Activated CD4-positive, alpha-beta memory T cell treated with anti-CD3 and anti-CD28 coated beads for 36 hours (primary cell): Measurements from ENCODE around the gene INSIG1. TPM values are rescaled to one million over a fixed set of nuclear protein-coding genes. Genes with fewer than 3 reads are reported as not detected.

Experiments
- CTCF ChIA-PET: fragments of 350-600 bp; sonication (Branson Sonifier 250); formaldehyde crosslinking; loops from one replicate; lab custom pipeline; 2021; ENCODE audit warnings: antibody characterized with exemption, inconsistent platforms; lab: Charles Lee
- POLR2A ChIA-PET: fragments of 350-600 bp; sonication (Branson Sonifier 250); formaldehyde crosslinking; loops from one replicate; lab custom pipeline; 2021; ENCODE audit warnings: antibody characterized with exemption; lab: Charles Lee
- DNase-seq: peaks from one replicate; pipeline ENCODE4 v3.0.0-alpha.2; 2020
- H3K27ac Mint-ChIP-seq: one replicate; pipeline ENCODE4 v1.8.0; 2021; ENCODE audit warnings: mixed read lengths
- H3K27me3 Mint-ChIP-seq: one replicate; pipeline ENCODE4 v1.8.0; 2021; ENCODE audit warnings: mixed read lengths
- H3K36me3 Mint-ChIP-seq: one replicate; pipeline ENCODE4 v1.8.0; 2021; ENCODE audit warnings: mixed read lengths
- H3K4me1 Mint-ChIP-seq: one replicate; pipeline ENCODE4 v1.8.0; 2021; ENCODE audit warnings: low read depth, mixed read lengths
- H3K4me3 Mint-ChIP-seq: one replicate; pipeline ENCODE4 v1.8.0; 2021; ENCODE audit warnings: mild to moderate bottlenecking, mixed read lengths
- H3K9me3 Mint-ChIP-seq: one replicate; pipeline ENCODE4 v1.8.0; 2021; ENCODE audit warnings: mixed read lengths
- intact Hi-C: fragments of 100-400 bp; cut with micrococcal nuclease; formaldehyde crosslinking; loops from one replicate; pipeline ENCODE4 v1.15.1; 2023
- total RNA-seq, 2 experiments: library from RNA; stranded (reverse); gene quantifications; one replicate each; pipeline ENCODE4 v1.2.3, GENCODE V29; 2021

INSIG1 gene
- total RNA-seq, 2 experiments from 2014 or later = 94.9 to 96.9 TPM

DNA sequence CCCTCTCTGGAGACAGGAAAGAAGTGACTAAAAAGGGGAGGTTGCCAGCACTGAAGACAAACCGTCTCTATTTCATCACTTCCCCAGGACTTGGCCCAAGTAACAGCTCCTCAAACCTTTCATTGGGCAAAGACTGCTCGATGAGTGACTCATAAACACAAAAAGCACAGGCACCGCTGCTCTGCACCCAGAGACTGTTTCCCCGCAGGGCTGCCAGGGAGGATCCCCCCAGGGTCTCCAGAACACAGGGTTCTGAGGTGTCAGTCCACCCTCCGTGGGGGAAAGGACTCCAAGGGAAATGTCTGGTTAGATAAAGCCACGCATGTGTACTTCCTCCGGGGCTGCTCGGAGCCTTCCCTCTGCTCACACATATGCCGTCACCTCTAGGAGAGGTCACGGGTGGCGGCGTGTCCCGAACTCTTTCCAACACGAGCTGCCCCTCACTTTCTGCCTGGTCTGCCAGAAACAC lies 59.9 kb downstream of the INSIG1 start:
- no peak overlapping the region for H3K4me3 Mint-ChIP-seq
- H3K36me3 Mint-ChIP-seq = no peaks in the 10 kb centered on the region
- ChIA-PET CTCF (interaction anchor here (0.6 to 2.2 kb wide), 5 partner anchors 56 to 434 kb away, joined by 3 to 13 read pairs (median 3); no protein-coding TSS in a partner anchor), POLR2A (no interaction called here)
- no peak overlapping the region for H3K27ac Mint-ChIP-seq
- H3K9me3 Mint-ChIP-seq = peaks cover 4% of the 10 kb centered on the region
- peaks cover 24% of the 10 kb centered on the region for H3K27me3 Mint-ChIP-seq
- intact Hi-C loops = no loop called here
- DNase-seq = no peak
- H3K4me1 Mint-ChIP-seq = no peaks in the 10 kb centered on the region

DNA sequence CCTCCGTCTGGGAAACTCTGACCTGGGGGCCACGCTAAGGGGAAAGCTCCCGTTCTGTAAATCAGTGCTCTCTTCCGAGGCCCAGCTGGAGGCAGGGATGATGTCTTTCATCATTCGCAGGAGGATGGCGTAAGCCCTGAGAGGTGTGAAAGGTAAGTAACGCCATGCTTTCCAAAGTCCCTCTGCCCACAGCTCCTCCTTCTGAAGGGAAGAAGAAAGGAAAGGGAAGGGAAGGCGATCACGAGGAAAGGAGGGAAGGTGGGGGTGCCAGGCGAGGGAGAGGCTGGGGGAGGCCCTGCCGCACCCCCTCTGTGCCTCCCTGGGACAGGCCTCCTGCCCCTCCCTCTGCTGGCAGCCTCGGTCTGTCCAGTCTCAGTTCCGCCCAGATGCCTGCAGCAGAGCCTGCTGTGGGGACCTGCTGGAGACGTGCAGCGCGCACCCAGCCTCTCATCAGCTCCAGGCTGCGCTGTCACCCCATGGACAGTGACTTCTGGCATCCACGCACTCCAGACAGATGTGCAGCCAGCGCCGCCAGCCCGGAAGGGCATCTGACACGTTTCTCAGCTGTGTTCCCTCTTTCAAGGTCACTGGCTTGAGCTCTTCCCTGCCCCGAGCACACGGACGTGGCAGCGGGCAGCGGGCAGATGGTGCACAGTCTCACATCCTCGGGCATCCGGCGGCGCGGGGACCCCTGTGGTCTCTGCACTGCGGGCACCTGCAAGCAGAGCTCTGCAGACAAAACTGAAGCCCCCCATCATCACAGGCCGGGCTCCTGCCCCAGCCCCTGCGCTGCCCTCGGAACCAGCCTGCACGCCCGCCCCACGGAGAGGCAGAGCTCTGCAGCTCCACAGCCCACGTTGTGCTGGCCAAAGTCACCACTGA lies 60.6 kb downstream of the INSIG1 start:
- Mint-ChIP-seq H3K9me3 (peaks cover 4% of the 10 kb centered on the region), H3K4me1 (no peaks in the 10 kb centered on the region), H3K4me3 (no peak overlapping the region), H3K27me3 (peaks cover 27% of the 10 kb centered on the region), H3K27ac (no peak overlapping the region), H3K36me3 (no peaks in the 10 kb centered on the region)
- no peak for DNase-seq
- intact Hi-C loops = no loop called here
- ChIA-PET POLR2A (no interaction called here), CTCF (interaction anchor here (0.6 to 2.2 kb wide), 3 partner anchors 56 to 431 kb away, joined by 3 to 13 read pairs (median 7); no protein-coding TSS in a partner anchor)

DNA sequence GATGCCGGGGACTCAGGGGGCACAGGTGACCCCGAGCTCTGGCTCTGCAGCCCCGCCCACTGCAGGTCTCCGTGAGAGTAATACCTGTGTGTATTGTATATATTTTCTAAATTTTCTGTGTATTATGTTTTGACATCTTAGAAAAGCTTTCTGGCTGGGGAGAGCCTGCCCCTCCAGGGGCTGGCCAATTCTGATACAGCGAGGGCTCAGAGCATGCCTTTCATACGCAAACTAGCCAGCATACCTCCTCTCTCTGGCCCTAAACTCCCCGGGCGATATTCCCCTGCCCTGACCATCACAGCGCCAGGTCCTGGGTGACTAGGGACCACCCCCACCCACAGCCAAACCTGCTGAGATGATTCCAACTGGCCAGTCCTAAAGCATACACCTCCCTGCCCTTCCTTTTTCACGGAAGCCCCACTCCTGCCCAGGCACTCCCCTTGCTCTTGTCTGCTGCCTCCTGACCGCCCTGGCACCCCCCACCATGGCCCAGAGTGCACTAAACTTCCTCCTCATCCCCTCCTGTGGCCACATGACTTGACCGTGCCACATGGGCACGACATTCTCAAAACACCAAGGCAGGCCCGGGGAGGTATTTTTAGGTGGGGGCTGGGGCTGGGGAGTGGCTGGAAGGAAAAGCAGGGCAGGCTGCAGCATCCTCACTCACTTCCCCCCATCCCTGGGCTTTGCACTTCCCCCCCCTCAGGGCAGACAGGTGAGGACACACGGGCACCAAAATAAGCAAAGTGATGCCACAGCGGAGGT lies 61.5 kb downstream of the INSIG1 start:
- Mint-ChIP-seq H3K27ac (no peak overlapping the region), H3K27me3 (peaks cover 35% of the 10 kb centered on the region), H3K9me3 (peaks cover 4% of the 10 kb centered on the region), H3K4me3 (no peak overlapping the region), H3K36me3 (no peaks in the 10 kb centered on the region), H3K4me1 (no peaks in the 10 kb centered on the region)
- intact Hi-C loops = no loop called here
- ChIA-PET CTCF (no interaction called here), POLR2A (no interaction called here)
- no peak for DNase-seq

Other genes starting within 250 kb of the INSIG1 start
- not detected for gene HTR5A, start 227.6 kb upstream of the INSIG1 start, total RNA-seq
- gene EN2, start 160.3 kb downstream of the INSIG1 start, total RNA-seq = not detected
- not detected for gene CNPY1, start 248.7 kb downstream of the INSIG1 start, total RNA-seq